Astrocyte of the cerebellum (primary cell): ENCODE results near the gene ALX3.

Experiments
- DNase-seq: peaks from one replicate; pipeline ENCODE4 v3.0.0-alpha.2; 2011; ENCODE audit warnings: low read depth
- H3K4me3 ChIP-seq: 2 replicates; pipeline ENCODE4 v1.5.1; 2011; ENCODE audit warnings: mild to moderate bottlenecking, low read depth, low read length, moderate library complexity
- CTCF ChIP-seq: IDR thresholded peaks from 2 replicates; pipeline ENCODE4 v1.5.1; 2012; ENCODE audit warnings: low read length, low read depth, moderate library complexity, mild to moderate bottlenecking; ENCODE audit errors: missing control alignments
- in situ Hi-C: cut with HindIII; loops from 2 replicates; pipeline ENCODE4 v1.10.0; 2017; ENCODE audit warnings: low sequenced_read_pairs

ALX3 gene

DNA sequence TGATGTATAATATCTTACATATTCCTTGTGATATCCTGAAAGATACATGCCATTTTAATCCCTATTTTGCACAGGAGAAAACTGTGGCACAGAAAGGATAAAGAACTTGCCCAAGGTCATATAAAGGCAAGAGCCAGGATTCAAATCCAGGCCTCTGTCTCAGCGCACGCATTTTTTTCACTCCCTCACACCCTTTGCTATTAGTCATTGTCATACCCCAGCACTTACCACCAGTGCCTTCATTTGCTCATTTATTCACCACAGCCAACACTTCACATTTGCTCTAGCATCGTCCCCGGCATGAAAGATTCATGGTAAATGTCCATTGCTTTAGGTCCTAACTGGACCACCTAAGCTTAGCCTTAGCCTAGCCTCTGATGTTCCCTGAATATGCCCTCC is 14.2 kb downstream of the ALX3 start:
- no peak overlapping the region for H3K4me3 ChIP-seq
- DNase-seq, result no peak
- in situ Hi-C loops, result no loop called here
- TF ChIP-seq CTCF, result no peak

GRCh38 chr1:110055493-110056284 is 14.8 kb downstream of the ALX3 start:
- TF ChIP-seq CTCF, result no peak
- in situ Hi-C loops, result no loop called here
- no peak overlapping the region for H3K4me3 ChIP-seq
- DNase-seq, result no peak

- no peak for DNase-seq
- no peak overlapping the region for H3K4me3 ChIP-seq
- in situ Hi-C loops, result no loop called here
- TF ChIP-seq CTCF, result peak; percentile 98
Observed at GRCh38 chr1:110053552-110054428, 16.7 kb downstream of the ALX3 start.

DNA sequence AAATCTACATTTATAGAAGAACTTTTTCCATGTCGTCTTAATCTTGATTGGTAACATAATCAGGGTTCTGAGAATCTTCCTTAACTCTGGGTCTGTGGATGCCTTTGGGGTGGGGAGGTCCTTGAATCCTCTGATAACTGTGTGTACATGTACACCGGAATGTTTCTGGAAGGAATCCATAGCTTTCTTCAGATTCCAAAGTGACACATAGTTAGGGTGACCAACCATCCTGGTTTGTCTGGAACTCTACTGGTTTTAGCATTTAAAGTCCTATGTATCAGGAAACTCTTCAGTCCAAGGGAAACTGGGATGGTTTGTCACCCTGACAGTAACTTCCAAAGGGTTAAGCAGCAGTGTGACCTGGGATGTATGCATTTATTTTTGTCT is 19.2 kb downstream of the ALX3 start:
- no peak for DNase-seq
- H3K4me3 ChIP-seq, result no peak overlapping the region
- in situ Hi-C loops, result no loop called here
- no peak for TF ChIP-seq CTCF

- no peak for DNase-seq
- no peak overlapping the region for H3K4me3 ChIP-seq
- in situ Hi-C loops, result no loop called here
- no peak for TF ChIP-seq CTCF
Observed at GRCh38 chr1:110050602-110051261, 19.7 kb downstream of the ALX3 start.

DNA sequence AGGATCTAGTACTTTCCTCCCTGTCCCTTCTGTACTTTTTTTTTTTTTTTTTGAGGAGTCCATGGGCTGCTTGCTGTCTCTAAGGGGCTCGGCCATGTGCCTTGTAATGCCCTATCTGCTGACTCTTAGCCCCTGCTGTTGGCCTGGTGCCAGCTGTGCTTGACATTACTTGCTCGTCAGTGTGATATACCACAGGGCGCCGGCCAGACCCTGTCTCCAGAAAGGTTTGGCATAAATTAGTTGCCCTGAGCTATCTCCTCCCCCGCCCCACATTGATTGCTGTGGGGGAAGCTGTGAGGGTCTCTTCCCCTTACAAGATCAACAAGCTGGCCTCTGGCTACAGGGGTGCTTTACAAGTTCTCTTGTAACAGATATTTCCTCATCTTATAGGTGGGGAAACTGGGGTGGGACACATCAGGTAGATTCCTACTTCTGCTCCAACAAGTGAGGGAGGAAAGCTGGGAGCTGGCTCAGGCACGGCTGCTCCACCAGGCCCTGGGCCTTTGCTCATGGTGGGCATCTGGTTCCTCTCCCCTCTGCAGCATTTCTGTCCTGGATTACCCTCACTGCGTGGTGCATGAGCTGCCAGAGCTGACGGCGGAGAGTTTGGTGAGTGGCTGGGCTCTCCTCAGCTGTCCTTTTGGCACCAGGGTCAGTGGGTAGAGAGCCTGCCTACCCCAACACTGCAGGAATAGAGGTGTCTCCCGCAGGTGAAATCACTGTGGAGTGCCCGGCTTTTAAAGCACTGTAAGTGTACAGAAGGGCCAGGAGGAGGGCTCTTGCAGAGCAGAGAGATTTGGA is 20.5 kb downstream of the ALX3 start:
- no peak overlapping the region for H3K4me3 ChIP-seq
- TF ChIP-seq CTCF, result no peak
- DNase-seq, result no peak
- in situ Hi-C loops, result no loop called here
